Activated T-cell treated with anti-CD3 and anti-CD28 coated beads for 1 hour (primary cell): Measurements from ENCODE around the gene IL4I1.

Experiments used
- DNase-seq: peaks from one replicate; pipeline ENCODE4 v3.0.0-alpha.2; 2020; ENCODE audit warnings: low read depth

IL4I1 gene

GRCh38 chr19:49850221-49850486 lies 46.5 kb downstream of the IL4I1 start:
- DNase-seq, result no peak

- DNase-seq, result no peak
These were observed 47.1 kb downstream of the IL4I1 start for GRCh38 chr19:49849433-49850220.

- no peak for DNase-seq
These were observed 47.7 kb downstream of the IL4I1 start for GRCh38 chr19:49848938-49849337.

GRCh38 chr19:49847731-49848696 lies 48.7 kb downstream of the IL4I1 start:
- DNase-seq, result no peak

GRCh38 chr19:49846408-49846807 lies 50.3 kb downstream of the IL4I1 start:
- DNase-seq, result no peak

- DNase-seq, result no peak
These were observed 51.3 kb downstream of the IL4I1 start for GRCh38 chr19:49845414-49845813.

GRCh38 chr19:49844138-49845095 lies 52.3 kb downstream of the IL4I1 start:
- no peak for DNase-seq

GRCh38 chr19:49843265-49843664 lies 53.4 kb downstream of the IL4I1 start:
- no peak for DNase-seq

GRCh38 chr19:49840736-49841249 lies 55.9 kb downstream of the IL4I1 start:
- no peak for DNase-seq

GRCh38 chr19:49840321-49840720 lies 56.4 kb downstream of the IL4I1 start:
- DNase-seq, result no peak

- DNase-seq, result no peak
These were observed 57.0 kb downstream of the IL4I1 start for GRCh38 chr19:49839713-49840112.
